ENCODE results near the gene FAM131A.
"Not testable (repeated sequence)": the region's sequence is repeated elsewhere in the genome, so short reads cannot be mapped to it uniquely, and the experiment has no call there.

FAM131A gene

DNA sequence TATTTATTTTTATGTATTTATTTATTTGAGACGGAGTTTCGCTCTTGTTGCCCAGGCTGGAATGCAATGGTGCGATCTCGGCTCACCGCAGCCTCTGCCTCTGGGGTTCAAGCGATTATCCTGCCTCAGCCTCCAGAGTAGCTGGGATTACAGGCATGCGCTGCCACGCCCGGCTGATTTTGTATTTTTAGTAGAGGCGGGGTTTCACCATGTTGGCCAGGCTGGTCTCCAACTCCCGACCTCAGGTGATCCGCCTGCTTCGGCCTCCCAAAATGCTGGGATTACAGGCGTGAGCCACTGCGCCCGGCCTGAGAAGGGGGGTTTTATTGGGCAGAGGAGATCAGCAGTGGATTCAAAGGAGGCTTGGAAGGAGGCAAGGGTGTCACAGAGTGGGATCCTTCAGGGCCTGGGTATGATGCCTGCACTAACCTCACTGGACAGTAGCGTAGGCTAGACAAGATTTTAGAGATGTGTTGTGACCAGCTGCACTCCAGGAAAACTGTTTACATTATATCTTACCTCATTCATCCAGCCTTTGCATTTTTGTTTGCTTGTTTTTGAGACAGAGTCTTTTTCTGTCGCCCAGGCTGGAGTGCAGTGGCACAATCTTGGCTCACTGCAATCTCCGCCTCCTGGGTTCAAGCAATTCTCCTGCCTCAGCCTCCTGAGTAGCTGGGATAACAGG lies 2.2 kb downstream of the FAM131A start:
- not testable (repeated sequence) for DNase-seq (ENCODE audit: low read depth)

DNA sequence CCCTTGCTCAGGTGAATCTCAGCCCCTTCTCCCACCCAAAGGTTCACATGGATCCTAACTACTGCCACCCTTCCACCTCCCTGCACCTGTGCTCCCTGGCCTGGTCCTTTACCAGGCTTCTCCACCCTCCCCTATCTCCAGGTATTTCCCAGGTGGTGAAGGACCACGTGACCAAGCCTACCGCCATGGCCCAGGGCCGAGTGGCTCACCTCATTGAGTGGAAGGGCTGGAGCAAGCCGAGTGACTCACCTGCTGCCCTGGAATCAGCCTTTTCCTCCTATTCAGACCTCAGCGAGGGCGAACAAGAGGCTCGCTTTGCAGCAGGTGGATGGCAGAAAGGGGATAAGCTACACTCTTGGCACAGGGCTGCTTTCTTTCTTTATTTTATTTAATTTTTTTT lies 4.5 kb downstream of the FAM131A start:
- no peak for DNase-seq (ENCODE audit: low read depth)

DNA sequence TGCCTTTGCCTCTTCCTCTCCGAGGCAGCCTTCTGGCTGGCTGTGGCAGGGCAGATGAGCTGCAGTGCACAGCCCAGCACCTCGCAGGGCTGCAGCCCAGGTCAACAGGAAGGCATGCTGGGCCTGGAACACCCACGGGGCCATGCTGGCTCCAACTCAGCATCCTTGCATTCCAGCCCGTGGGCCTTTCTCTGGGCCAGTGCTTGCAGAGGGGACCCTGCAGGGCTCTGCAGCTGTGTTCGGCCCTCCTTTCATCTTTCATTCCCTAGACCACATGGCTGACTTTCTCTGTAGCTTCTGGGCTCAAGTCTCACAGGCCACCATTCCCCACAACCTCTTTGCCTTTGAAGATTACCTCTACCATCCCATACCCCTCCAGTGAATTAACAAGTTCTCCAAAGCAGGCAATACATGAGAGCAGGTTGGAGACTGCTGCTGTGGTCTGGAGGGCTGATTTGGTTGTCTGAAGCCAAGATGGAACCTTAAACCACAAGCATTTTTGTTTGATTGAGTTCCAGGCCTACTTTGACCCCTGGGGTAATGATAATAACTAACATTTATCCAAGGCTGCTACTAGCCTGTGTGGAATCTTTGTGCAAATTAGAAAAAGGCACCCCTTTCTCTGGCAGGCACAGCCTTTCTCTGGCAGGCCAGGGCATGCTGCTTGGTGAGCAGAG lies 5.9 kb downstream of the FAM131A start:
- no peak for DNase-seq (ENCODE audit: low read depth)

DNA sequence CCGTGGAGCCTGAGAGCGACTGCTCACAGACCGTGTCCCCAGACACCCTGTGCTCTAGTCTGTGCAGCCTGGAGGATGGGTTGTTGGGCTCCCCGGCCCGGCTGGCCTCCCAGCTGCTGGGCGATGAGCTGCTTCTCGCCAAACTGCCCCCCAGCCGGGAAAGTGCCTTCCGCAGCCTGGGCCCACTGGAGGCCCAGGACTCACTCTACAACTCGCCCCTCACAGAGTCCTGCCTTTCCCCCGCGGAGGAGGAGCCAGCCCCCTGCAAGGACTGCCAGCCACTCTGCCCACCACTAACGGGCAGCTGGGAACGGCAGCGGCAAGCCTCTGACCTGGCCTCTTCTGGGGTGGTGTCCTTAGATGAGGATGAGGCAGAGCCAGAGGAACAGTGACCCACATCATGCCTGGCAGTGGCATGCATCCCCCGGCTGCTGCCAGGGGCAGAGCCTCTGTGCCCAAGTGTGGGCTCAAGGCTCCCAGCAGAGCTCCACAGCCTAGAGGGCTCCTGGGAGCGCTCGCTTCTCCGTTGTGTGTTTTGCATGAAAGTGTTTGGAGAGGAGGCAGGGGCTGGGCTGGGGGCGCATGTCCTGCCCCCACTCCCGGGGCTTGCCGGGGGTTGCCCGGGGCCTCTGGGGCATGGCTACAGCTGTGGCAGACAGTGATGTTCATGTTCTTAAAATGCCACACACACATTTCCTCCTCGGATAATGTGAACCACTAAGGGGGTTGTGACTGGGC lies 7.3 kb downstream of the FAM131A start:
- no peak for DNase-seq (ENCODE audit: low read depth)

DNA sequence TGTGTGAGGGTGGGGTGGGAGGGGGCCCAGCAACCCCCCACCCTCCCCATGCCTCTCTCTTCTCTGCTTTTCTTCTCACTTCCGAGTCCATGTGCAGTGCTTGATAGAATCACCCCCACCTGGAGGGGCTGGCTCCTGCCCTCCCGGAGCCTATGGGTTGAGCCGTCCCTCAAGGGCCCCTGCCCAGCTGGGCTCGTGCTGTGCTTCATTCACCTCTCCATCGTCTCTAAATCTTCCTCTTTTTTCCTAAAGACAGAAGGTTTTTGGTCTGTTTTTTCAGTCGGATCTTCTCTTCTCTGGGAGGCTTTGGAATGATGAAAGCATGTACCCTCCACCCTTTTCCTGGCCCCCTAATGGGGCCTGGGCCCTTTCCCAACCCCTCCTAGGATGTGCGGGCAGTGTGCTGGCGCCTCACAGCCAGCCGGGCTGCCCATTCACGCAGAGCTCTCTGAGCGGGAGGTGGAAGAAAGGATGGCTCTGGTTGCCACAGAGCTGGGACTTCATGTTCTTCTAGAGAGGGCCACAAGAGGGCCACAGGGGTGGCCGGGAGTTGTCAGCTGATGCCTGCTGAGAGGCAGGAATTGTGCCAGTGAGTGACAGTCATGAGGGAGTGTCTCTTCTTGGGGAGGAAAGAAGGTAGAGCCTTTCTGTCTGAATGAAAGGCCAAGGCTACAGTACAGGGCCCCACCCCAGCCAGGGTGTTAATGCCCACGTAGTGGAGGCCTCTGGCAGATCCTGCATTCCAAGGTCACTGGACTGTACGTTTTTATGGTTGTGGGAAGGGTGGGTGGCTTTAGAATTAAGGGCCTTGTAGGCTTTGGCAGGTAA lies 8.1 kb downstream of the FAM131A start:
- no peak for DNase-seq (ENCODE audit: low read depth)

DNA sequence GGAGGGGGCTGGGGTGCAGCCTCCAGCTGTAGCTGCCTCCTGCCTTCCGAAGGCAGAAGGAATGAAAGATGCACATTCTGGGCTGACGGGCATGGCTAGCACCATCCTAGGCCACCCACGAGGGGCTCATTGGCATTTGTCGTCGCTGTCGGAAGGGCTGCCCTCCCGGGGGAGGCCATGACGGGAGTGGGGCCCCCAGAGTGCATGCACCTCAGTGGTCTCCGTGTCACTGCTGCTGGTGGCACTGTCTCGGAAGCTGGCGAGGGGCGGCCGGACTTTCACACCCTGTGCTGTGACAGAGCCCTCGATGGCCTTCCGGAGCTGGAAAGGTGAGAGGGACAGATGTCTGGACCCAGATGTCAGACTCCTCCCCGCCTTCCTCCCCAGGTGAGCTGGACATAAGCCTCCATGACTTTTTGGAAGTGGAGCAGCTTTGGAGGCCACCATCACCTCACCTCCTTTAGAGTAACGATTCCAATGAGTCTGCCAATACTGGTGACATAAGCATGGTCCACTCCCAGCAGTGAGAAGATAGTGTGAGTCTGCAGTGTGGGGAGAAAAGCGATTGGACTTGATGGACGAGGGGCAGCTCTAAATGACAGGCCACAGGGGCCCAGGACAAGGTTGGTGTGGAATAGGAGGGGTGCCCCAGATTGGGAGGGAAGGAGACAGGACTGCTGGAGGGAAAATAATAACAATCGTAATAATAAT lies 9.2 kb downstream of the FAM131A start:
- DNase-seq (ENCODE audit: low read depth) = no peak

DNA sequence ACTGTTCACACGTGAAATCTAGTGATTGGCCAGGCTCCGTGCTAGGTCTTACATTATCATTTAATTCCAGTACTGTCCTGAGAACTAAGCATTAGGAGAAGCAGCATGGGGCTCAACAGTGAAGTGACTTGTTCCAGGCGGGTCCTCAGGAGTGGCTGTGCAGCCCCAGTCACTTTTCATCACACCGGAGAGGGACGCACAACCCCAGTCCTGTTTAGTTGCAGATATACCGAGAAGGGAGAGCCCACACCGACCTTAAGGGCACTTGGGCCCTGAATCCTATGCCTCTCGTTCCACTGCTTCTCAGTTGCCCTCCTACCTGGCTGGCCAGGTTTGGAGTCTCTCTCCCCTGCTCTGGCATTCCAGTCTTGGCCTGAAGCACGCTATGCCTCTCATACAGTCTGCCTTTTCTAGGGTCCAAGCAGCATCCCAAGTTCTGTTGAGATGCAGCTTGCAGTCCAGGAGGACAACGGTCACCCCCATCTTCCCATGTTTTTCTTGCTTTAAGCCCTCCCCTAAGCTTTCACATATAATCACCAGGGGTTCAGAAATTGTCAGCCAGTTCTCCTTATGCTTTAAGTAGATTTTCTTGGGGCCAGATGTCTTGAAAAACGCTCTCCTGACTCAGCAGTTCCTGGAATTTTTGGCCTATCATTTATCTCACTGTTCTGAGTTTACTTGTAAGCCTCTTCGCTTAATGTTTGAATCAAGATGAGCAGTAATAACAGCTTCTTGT lies 10.1 kb downstream of the FAM131A start:
- no peak for DNase-seq (ENCODE audit: low read depth)

DNA sequence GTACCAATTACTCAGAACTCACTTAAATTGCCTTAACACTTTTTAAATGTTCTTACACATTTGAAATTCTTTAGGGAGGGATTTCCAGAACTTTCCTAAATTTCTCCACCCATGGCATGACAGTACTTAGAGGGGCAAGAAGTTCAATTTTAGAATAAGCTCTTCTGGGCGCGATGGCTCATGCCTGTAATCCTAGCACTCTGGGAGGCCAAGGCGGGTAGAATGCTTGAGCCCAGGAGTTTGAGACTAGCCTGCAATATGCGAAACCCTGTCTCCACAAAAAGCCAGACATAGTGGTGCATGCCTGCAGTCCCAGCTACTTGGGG lies 10.6 kb downstream of the FAM131A start:
- no peak for DNase-seq (ENCODE audit: low read depth)

DNA sequence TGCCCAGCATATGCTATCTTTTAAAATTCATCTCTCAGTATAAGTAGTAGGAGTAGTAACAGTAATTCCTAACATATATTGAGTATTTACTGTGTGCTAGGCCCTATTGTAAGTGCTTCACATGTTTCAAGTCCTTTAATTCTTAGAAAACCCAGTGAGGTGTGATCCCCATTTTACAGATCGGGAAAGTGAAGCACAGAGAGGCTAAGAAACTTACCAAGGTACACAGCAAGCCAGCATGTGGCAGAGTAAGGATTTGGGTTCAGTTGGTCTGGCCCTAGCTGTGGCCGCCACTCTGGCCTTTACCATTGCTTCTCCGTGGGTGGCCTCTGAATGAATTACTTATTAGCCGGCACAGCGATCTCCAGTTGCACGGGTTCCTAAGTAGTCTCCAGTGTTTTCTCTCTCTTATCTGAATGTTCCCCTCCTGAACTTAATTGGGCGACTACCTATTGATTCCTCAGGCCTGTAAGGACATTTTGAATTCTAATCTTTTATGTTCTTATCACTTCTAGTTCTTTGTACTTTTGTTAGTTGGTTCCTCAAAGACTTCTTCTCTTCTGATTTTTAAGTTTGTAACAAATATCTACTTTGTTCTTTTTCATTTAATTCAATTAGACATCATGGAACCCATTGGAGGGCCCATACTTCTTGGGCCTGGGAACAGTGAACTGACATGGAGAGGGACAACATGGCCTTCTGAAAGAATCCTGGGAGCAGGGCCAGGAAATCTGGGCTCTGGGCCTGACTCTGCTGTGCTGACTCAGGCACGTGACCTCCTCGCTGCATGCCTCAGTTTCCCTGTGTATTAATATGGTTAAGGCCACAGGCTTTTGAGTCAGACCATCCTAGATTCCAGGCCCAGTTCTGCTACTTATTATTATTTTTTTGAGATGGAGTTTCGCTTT lies 12.4 kb downstream of the FAM131A start:
- no peak for DNase-seq (ENCODE audit: low read depth)

DNA sequence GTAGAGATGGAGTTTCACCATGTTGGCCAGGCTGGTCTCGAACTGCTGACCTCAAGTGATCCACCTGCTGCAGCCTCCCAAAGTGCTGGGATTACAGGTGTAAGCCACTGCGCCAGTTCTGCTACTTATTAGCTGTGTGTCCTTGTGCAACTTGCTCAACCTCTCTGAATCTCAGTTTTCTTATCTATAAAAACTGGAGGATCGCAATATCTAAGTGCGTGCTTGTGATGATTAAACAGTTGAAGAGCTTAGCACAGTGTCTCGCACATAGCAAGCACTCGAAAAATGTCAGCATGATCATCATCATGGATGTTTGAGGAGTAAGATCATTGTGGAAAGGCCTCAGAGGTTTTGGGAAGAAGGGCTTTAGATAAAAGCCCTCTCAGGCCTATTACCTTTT lies 13.2 kb downstream of the FAM131A start:
- DNase-seq (ENCODE audit: low read depth) = no peak

DNA sequence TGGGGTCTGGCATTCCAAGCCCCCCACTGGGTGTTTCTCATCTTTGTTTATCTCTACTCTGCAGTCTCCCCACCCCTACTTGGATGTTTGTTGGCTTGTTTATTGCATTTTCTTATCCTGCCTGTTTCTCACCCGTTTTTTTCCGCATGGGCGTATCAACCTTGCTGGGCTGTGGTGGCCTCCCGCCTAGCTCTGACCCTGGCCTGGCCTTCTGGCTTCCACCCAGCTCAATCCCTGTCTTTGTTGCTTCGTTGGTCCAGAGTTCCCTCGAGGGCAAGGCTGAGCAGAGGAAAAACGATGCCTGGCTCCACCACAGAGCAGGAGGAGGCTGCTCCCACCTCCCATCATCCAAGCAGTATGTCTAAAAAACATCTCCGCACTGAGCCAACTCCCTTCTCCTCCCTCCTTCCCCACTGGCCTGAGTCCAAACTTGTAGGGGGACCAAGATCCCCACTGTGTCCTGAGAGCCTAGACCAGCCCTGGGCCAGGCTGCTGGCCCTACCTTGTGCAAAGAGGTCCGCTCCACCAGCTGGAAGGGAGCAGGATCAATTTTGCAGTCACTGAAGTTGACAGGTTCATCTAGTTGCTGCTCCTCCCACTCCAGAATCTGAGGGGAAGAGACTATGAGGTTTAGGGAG lies 14.2 kb downstream of the FAM131A start:
- DNase-seq (ENCODE audit: low read depth) = no peak

DNA sequence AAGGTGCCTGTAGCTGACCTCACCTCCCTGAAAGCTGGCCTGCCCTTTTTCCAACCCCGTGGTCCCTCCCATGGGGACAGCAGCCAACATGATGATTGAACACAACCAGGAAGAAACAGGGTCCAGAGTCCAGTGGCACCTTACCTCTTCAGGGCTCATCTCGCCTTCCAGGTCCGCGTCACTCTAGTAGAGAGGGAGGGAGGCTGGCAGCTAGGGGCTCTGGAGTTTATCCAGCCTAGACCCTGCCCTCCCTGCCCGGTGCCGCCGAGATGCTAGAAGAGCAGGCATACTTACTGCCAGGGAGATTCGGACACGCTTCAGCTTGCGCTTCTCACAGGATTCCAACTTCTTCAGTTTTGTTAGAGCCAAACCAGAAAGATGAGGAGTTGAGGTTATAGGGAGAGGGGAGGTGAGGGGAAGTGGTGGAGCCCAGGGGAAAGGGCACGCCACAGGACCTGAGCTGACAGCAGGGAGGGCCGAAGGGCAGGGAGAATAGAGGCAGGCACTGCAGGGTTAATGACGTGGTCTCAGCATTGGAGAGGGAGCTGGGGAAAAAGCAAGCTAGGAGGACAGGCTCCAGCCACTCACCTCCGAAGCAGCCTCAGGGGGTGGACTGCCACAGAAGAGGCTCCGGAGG lies 14.9 kb downstream of the FAM131A start:
- DNase-seq (ENCODE audit: low read depth) = no peak

DNA sequence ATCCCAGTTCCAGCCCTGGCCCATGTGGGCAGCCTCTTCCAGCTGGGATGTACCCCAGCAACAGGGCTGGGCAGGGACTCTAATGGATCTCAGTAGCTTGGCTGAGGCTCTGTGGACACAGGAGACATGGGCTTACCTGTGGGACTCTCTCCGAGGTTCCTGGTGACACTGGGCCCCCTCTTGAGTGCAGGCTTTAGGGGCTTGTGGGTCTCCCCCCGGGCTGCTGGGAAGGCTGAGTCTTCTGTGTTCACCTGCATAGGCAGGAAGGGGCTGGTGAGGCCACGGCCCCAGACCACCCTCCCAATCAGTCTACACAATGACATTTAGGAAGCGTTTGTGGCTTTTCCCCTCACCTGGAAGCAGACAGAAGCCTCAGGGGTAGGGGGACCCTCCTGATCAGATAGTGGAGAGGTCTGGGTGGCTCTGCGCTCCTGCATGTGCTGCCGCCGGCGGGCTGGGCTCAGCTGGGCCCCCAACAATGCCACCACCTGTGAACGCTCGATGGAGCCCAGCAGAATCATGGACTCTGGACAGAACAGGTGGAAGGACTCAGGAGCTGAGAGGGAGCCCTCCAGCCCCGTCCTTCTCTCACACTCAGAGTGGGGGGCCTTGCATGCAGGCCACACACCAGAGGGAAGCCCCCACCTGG lies 15.6 kb downstream of the FAM131A start:
- no peak for DNase-seq (ENCODE audit: low read depth)

DNA sequence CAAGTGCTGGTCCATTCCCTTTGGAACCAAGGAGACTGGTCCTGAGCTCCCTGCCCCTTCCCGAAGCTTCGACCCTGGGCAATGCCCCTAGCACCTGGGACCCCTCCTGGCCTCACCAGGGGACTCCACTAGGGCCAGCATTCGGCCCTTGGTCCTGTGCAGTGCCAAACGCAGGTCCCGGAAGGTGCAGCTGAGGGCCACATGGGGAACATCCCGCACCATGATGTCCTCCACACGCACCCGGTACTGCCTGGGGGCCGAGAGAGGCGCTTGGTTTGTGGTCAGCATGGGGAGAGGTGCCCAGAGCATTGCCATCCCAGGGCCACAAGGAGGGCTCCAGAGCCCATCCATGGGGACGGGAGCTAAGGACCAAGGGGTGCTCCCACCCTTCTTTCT lies 16.1 kb downstream of the FAM131A start:
- no peak for DNase-seq (ENCODE audit: low read depth)

DNA sequence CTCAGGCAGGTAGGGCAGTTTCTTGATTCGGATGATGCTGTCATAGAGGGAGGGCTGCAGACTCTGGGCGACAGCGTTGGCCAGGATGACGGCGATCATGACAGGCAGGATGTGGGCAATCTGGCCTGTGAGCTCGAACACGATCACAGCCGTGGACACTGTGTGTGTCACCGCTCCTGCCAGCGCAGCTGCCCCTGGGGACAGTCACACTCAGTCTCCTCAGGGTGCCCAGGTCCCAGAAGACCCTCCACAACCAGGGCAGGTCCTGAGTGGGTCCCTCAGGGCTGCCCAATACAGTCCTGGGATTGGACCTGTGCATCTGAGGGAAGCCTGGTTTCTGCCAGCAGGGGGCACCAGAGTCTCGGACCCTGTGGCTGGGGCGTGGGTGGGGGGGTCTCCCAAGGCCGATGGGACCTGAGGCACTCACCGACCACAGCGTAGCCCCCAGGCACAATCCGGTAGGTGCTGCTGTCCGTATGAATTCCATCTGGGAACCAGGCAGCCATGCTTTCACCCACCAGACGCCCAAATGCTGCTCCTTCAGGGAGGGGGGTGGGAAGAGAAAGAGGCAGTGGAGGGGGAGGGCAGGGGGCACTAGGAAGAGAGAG lies 16.8 kb downstream of the FAM131A start:
- DNase-seq (ENCODE audit: low read depth) = peak; percentile 53

DNA sequence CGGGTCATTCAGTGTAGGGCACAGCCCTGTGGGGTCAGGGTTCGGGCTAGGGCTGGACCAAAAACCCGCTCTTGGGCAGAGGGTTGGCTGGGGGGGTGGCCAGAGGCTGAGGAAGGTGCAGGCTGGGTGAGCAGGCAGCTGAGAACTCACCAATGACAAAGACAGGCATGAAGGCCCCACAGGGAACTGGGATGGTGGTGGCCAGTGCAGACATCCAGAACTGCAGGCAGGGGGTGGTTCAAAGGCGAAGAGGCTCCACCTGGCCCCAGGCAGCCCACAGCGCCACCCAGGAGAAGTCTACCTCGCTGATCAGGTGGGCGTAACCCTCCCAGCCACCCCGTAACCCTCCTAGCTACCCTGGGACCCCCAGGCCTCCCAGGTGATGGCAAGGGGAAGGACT lies 17.4 kb downstream of the FAM131A start:
- no peak for DNase-seq (ENCODE audit: low read depth)

DNA sequence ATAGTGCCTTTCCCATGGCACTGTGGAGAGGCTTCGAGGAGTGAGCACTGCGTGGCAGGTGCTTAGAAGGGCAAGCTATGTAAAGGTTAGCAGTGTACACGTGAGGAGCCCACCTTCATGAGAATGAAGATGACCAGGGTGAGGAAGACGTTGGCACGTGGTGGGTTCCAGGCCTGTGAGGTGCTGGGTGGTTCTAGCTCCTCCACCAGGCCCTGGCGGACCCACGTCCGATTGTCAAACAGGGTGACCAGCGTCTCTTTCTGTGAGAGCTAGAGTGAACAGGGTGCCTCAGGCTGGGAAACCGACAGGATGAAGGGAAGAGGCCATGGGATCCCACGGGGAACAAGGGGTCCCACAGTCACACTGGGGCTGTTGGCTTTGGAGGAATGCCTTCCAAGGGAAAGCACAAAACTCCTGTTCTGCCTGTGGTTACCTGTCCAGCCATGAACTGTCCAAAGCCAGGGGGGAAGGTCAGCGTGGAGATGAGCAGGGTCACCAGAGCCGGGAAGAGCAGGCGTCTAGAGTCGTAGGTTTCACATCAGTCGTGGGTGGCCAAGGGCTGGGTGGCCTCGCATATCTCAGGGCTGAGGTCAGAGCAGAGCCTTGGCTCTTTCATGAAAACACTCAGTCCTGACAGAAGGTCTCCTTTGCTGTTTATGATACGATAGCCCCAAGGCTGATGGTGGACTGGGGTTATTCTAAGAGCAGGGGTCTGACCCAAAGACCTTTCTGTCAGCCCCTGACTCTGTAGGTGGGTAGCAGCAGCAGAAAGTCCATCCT lies 18.1 kb downstream of the FAM131A start:
- DNase-seq (ENCODE audit: low read depth) = no peak

All from activated T-helper 9 cell treated with anti-CD3 and anti-CD28 coated beads, Interleukin-2, amount 50 U/mL, for 16 hours (primary cell).